ENCODE measurements around the gene RNF5. TPM values are rescaled to one million over a fixed set of nuclear protein-coding genes. Genes with fewer than 3 reads are reported as not detected.

Gene RNF5
- total and polyA plus RNA-seq, 10 of the 15 experiments (the other 5 are each of a cell fraction or from before 2014, with no cell fraction given): 31.4 to 114 (median 62.8) TPM

- WGBS (ENCODE audit: insufficient coverage, insufficient replicate concordance, low lambda C conversion rate, missing lambda C conversion rate): 23% methylated on average over 8 of the region's 8 CpGs
- Histone ChIP-seq H3K9me3 (replicated peaks; ENCODE audit: control insufficient read depth, insufficient read depth, low read length) (no peaks in the 10 kb centered on the region), H3K4me3 (peak overlapping the region; percentile 90), H3K79me2 (ENCODE audit: control insufficient read depth, insufficient read depth, low read length) (peaks cover 60% of the 10 kb centered on the region), H3K36me3 (ENCODE audit: control insufficient read depth in 2 of 2, insufficient read depth in 2 of 2, low read length in 1 of 2) (peaks cover 0 to 5% of the 10 kb centered on the region in 2 experiments; a peak in 3 of 4 replicates), H4K20me1 (ENCODE audit: control insufficient read depth, insufficient read depth) (no peaks in the 10 kb centered on the region), H3K27me3 (replicated peaks in 1 of 2; ENCODE audit: control insufficient read depth in 2 of 2, insufficient read depth in 2 of 2, low read length in 1 of 2) (no peaks in the 10 kb centered on the region), H3K27ac (ENCODE audit: control insufficient read depth, insufficient read depth) (peak overlapping the region; percentile 100), H3K4me1 (ENCODE audit: control insufficient read depth, insufficient read depth, low read length) (peaks cover 36% of the 10 kb centered on the region), H3K9ac (ENCODE audit: control insufficient read depth, insufficient read depth, low read length) (peak overlapping the region; percentile 99), H2AFZ (ENCODE audit: control insufficient read depth, low read depth, low read length) (no peak overlapping the region), H3K4me2 (ENCODE audit: control insufficient read depth, insufficient read depth) (peak overlapping the region; percentile 99)
- ATAC-seq: no peak
- TSS peak; percentile 59 for BruUV-seq (replicated peaks)
- DNase-seq (ENCODE audit: low read depth, low spot score): no peak
- ChIA-PET RAD21 (ENCODE audit: unreplicated experiment) (interaction anchor here (1.0 to 3.7 kb wide), 3 partner anchors 12 to 62 kb away, joined by 3 to 27 read pairs (median 7); partner anchors contain the start of genes ATF6B, FKBPL, PRRT1 and RNF5), CTCF (interaction anchor here (0.8 to 1.0 kb wide), 3 partner anchors 12 to 72 kb away, joined by 3 to 4 read pairs (median 3); no protein-coding TSS in a partner anchor), SMC1A (ENCODE audit: uncharacterized antibody, unreplicated experiment) (interaction anchor here (4.2 to 4.3 kb wide), 2 partner anchors 13 to 62 kb away, joined by 24 to 41 read pairs; partner anchors contain the start of genes AGPAT1, ATF6B, FKBPL and RNF5), POLR2A (interaction anchor here (0.6 to 7.0 kb wide), 7 partner anchors 13 to 762 kb away, joined by 3 to 123 read pairs (median 4); partner anchors contain the start of genes AGPAT1, ATF6B, FKBPL and HLA-DMA)
- intact Hi-C loops (cut with micrococcal nuclease; ENCODE audit: unreplicated experiment) (loop anchor here (1.0 to 2.0 kb wide), 2 partner anchors 14 to 61 kb away; partner anchors contain the start of genes AGPAT1 and FKBPL), in situ Hi-C loops (cut with MboI) (no loop called here)
- no peak for FAIRE-seq
- TF ChIP-seq BACH1 (IDR thresholded peaks at IDR 0.05; ENCODE audit: borderline replicate concordance) (0 out of 2 replicates have a peak, but pooled peaks have one; percentile 20), MLLT1 (IDR thresholded peaks at IDR 0.05) (peak; percentile 67), RAD21 (IDR thresholded peaks at IDR 0.05; ENCODE audit: insufficient read depth, low read depth, low read length) (no peak), ZNF687 (IDR thresholded peaks at IDR 0.05) (0 out of 2 replicates have a peak, but pooled peaks have one; percentile 14), POLR2AphosphoS5 (IDR thresholded peaks at IDR 0.05; ENCODE audit: low read length) (0 out of 2 replicates have a peak, but pooled peaks have one; percentile 13)
Measured at GRCh38 chr6:32190911-32191677, 12.9 kb downstream of the RNF5 start.

Measured in GM12878 (cell line).